HCEC 1CT (cell line): ENCODE measurements around the gene EXOC3L4.
"Not testable (repeated sequence)": the region's sequence is repeated elsewhere in the genome, so short reads cannot be mapped to it uniquely, and the experiment has no call there.

ENCODE experiments used
- DNase-seq: peaks from one replicate; pipeline ENCODE4 v3.0.0-alpha.2; 2017

EXOC3L4 gene

GRCh38 chr14:103094406-103095209 is at the start of gene EXOC3L4:
TSS of gene EXOC3L4 (plus strand) at chr14:103094725. CDS start at chr14:103100220, 5,495 bp downstream.
- DNase-seq, result no peak

- DNase-seq, result no peak
Measured at GRCh38 chr14:103045371-103045869, 49.1 kb upstream of the EXOC3L4 start.

DNA sequence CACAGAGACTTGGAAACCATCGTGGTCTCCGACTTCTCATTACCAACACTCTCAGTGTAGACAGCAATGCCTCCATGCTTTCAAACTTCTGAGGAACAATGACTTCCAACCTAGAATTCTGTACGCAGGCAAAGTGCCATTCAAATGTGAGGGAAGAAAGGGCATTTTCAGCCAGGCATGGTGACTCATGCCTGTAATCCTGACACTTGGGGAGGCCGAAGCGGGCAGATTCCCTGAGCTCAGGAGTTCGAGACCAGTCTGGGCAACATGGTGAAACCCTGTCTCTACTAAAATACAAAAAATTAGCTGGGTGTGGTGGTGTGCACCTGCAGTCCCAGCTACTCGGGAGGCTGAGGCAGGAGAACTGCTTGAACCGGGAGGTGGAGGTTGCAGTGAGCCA is 47.1 kb upstream of the EXOC3L4 start:
- DNase-seq, result not testable (repeated sequence)

DNA sequence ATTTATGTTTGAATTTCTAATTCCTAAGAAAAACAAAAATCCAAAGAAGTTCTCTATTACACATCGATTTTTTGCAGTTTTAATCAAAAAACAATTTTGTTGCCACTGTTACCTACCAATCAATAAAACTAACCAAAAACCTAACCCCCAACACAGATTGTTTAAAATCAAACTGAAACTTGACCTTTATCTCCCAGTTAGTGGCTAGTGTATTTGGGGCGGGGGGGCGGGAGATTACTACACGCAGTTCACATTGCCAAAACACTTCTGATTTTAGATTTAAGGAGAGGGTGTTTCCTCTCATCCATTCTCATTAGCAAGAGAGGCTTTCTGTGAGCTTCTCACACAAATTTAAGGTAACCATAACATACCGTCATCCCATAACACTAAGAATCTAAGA is 43.6 kb upstream of the EXOC3L4 start:
- DNase-seq, result no peak

DNA sequence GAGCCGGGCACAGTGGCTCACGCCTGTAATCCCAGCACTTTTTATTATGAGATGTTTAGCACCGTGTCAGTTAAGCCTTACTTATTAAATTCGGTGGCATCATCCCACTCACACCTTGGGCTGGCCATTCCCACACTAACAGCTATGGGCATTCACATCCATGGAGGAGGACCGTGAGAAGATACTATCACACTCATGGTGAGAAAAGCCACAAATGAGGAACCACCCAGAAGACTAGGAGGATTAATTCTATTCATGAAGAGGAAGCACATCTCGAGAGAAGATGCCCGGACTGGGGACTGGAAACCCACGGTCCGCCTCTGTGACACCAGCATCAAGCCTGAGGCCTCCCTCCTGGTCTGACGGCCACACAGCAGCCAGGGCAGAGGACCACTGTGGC is 42.1 kb upstream of the EXOC3L4 start:
- DNase-seq, result no peak

- DNase-seq, result no peak
Measured at GRCh38 chr14:103055695-103056094, 38.8 kb upstream of the EXOC3L4 start.

DNA sequence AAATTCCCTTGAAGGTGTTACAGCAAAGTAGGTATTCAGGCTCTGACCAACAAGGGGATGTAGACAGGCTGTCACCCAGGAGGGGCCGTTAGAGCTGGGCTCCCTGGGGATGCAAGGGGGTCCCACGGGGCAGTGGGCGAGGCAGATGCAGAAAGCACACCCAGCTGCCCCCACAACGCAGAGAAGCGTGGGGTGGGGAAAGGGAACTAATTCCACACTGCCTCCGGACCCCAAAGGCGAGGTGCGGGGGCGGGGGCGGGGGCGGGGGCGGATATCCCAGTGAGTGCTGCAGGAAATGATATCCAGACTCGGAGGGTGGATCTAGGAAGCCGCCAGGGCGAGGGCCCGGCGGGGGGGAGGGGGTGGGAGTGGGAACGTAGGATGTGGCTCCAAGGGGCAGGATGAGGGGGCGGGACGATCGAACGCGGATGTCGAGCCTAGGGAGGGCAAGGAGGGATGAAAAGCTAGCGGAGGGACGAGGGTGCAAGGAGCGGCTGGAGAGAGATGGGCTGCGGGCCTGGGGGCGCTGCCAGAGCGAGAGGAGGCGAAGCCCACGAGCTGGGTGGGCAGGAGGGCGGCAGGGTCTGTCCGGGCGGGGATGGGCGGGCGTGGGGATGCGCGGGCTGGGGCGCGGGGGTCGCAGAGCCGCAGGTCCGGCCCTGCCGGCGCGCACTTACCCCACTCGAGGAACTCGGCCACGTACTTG is 38.0 kb upstream of the EXOC3L4 start:
- peak; percentile 58 for DNase-seq

GRCh38 chr14:103057028-103057371 is 37.5 kb upstream of the EXOC3L4 start:
- no peak for DNase-seq

GRCh38 chr14:103057372-103058163 is 37.0 kb upstream of the EXOC3L4 start, which contains the start of gene CDC42BPB:
TSS of gene CDC42BPB (minus strand) at chr14:103057549. CDS start at chr14:103057173, 376 bp downstream.
- DNase-seq, result peak; percentile 95

GRCh38 chr14:103058164-103059055 is 36.1 kb upstream of the EXOC3L4 start:
- no peak for DNase-seq

- DNase-seq, result no peak
Measured at GRCh38 chr14:103059556-103059955, 35.0 kb upstream of the EXOC3L4 start.

- DNase-seq, result no peak
Measured at GRCh38 chr14:103061482-103061976, 33.0 kb upstream of the EXOC3L4 start.

DNA sequence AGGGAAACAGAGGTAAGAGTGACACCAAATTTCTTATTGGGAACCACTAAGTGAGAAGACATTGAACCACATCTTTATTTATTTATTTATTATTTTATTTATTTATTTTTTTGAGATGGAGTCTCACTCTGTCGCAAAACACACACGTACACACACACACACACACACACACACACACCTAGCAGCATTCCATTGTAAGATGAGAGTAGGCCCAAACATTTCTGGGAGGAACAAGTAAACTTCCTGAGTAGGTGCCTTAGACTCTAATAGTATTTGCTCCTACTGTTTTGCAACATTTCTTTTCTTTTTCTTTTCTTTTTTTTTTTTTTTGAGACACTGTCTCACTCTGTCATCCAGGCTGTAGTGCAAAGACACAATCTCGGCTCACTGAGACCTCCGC is 30.1 kb upstream of the EXOC3L4 start:
- no peak for DNase-seq

DNA sequence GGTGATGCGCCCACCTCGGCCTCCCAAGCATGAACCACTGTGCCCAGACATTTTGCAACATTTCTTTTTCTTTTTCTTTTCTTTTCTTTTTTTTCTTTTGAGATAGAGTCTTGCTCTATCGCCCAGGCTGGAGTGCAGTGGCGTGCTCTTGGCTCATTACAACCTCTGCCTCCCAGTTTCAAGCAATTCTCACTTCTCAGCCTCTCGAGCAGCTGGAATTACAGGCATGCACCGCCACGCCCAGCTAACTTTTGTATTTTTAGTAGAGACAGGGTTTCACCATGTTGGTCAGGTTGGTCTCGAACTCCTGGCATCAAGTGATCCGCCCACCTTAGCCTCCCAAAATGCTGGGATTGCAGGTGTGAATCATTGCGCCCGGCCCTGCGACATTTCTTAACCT is 29.5 kb upstream of the EXOC3L4 start:
- DNase-seq, result no peak

DNA sequence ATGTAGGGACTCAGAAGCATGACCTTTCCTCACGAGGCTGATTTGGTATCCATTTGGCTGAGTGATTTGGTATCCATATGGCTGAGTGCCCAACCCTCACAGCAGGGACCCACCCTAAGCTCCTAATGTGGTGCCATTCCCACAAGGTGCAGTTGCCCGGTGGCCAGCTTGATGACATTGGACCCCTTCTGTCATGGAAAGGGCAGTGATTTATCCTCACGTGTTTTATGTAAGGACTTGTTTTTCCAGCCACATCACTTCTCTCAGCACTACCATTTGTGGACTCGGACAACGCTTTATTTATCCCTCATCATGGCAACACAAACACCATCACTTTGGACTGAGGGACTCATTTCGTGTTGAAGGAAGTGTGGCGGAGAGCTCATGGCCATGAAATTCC is 28.7 kb upstream of the EXOC3L4 start:
- DNase-seq, result no peak

- no peak for DNase-seq
Measured at GRCh38 chr14:103066399-103066798, 28.1 kb upstream of the EXOC3L4 start.

DNA sequence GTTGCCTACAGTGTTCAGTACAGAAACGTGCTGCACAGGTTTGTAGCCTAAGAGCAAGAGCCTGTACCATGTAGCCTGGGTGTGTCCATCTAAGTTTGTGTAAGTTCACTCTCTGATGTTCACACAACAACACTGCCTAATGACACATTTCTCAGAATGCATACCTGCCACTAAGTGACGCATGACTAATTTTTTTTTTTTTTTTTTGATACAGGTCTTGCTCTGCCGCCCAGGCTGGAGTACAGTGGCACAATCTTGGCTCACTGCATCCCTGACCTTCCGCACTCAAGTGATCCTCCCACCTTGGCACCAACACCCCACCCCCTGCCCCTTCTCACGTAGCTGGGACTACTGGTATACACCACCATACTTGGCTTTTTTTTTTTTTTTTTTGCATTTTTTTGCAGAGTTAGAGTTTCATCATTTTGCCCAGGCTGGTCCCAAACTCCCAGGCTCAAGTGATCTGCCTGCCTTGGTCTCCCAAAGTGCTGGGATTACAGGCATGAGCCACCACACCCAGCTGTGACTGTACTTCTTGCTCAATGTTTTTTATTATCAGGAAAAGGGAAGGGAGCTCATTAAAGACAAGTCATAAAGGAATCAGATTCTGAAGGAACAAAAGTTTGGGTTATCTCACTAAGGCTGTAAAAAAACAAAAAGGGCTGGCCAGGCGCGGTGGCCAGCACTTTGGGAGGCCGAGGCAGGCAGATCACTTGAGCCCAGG is 27.1 kb upstream of the EXOC3L4 start:
- peak; percentile 59 for DNase-seq

- no peak for DNase-seq
Measured at GRCh38 chr14:103068351-103069073, 26.0 kb upstream of the EXOC3L4 start.

- no peak for DNase-seq
Measured at GRCh38 chr14:103070263-103070885, 24.2 kb upstream of the EXOC3L4 start.

GRCh38 chr14:103070971-103071542 is 23.5 kb upstream of the EXOC3L4 start:
- no peak for DNase-seq
